Ishikawa (cell line): ENCODE data around the gene NRIP2.

Experiments
- CEBPB ChIP-seq: IDR thresholded peaks from 2 replicates; pipeline ENCODE4 v1.6.1; 2012
- CREB1 ChIP-seq: IDR thresholded peaks from 2 replicates; pipeline ENCODE4 v1.6.1; 2012; ENCODE audit warnings: low read depth
- EGR1 ChIP-seq: IDR thresholded peaks from 2 replicates; pipeline ENCODE4 v1.6.1; 2012
- EP300 ChIP-seq: IDR thresholded peaks from 2 replicates; pipeline ENCODE4 v1.6.1; 2012; ENCODE audit warnings: borderline replicate concordance
- FOXM1 ChIP-seq: IDR thresholded peaks from 2 replicates; pipeline ENCODE4 v1.6.1; 2012; ENCODE audit warnings: low read depth, borderline replicate concordance
- NFIC ChIP-seq: IDR thresholded peaks from 2 replicates; pipeline ENCODE4 v1.6.1; 2012
- TAF1 ChIP-seq: IDR thresholded peaks from 2 replicates; pipeline ENCODE4 v1.6.1; 2012; ENCODE audit warnings: low read depth, mild to moderate bottlenecking
- TEAD4 ChIP-seq: IDR thresholded peaks from 2 replicates; pipeline ENCODE4 v1.6.1; 2012
- YY1 ChIP-seq: IDR thresholded peaks from 2 replicates; pipeline ENCODE4 v1.6.1; 2012; ENCODE audit warnings: low read depth
- TF ChIP-seq, protein P1 (sequence below): IDR thresholded peaks from 2 replicates; pipeline ENCODE4 v1.6.1; 2012; ENCODE audit warnings: low read depth, mild to moderate bottlenecking
- TF ChIP-seq, protein P2 (sequence below): IDR thresholded peaks from 2 replicates; pipeline ENCODE4 v1.6.1; 2012
- TF ChIP-seq, protein P3 (sequence below): IDR thresholded peaks from 2 replicates; pipeline ENCODE4 v1.6.1; 2012

DNA sequence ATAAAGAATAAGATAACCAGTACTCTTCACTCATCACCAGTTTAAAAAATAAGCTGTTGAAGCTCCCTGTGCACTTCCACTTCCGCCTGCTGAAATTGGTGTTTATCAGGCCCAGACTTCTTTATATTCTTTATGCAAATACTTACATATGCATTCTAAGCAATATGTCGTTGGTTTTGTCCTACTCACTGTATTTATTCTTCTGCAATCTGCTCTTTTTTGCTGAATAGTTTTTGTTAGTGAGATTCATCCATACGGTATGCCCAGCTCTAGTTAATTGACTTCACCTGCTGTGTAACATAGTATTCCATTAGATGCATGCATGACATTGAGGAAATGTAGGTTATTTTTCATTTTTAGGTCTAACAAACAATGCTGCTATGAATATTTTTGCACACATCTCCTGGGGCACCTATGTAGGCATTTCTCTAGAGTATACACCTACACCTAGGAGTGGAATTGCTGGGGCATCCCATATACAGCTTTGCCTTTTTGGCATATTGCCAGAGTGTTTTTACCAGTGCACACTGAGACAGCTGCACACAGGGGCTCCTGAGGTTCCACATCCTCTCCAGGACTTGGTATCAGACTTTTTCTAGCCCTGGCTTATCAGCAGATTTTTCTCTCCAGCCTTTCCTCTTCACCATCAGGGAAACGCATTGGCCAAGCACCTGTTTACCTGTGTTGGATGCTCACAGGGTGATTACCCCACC lies 1.0 kb upstream of the NRIP2 start:
- TF ChIP-seq FOXM1 = no peak
- TF ChIP-seq EP300 = no peak
- no peak for TF ChIP-seq TAF1
- no peak for TF ChIP-seq CREB1
- TF ChIP-seq, protein P1, sequence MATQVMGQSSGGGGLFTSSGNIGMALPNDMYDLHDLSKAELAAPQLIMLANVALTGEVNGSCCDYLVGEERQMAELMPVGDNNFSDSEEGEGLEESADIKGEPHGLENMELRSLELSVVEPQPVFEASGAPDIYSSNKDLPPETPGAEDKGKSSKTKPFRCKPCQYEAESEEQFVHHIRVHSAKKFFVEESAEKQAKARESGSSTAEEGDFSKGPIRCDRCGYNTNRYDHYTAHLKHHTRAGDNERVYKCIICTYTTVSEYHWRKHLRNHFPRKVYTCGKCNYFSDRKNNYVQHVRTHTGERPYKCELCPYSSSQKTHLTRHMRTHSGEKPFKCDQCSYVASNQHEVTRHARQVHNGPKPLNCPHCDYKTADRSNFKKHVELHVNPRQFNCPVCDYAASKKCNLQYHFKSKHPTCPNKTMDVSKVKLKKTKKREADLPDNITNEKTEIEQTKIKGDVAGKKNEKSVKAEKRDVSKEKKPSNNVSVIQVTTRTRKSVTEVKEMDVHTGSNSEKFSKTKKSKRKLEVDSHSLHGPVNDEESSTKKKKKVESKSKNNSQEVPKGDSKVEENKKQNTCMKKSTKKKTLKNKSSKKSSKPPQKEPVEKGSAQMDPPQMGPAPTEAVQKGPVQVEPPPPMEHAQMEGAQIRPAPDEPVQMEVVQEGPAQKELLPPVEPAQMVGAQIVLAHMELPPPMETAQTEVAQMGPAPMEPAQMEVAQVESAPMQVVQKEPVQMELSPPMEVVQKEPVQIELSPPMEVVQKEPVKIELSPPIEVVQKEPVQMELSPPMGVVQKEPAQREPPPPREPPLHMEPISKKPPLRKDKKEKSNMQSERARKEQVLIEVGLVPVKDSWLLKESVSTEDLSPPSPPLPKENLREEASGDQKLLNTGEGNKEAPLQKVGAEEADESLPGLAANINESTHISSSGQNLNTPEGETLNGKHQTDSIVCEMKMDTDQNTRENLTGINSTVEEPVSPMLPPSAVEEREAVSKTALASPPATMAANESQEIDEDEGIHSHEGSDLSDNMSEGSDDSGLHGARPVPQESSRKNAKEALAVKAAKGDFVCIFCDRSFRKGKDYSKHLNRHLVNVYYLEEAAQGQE = no peak
- TF ChIP-seq CEBPB = no peak
- no peak for TF ChIP-seq EGR1
- TF ChIP-seq, protein P2, sequence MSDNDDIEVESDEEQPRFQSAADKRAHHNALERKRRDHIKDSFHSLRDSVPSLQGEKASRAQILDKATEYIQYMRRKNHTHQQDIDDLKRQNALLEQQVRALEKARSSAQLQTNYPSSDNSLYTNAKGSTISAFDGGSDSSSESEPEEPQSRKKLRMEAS = no peak
- TF ChIP-seq NFIC = peak; percentile 30; the same call in 1 of the 2 replicates
- TF ChIP-seq TEAD4 = no peak
- TF ChIP-seq, protein P3, sequence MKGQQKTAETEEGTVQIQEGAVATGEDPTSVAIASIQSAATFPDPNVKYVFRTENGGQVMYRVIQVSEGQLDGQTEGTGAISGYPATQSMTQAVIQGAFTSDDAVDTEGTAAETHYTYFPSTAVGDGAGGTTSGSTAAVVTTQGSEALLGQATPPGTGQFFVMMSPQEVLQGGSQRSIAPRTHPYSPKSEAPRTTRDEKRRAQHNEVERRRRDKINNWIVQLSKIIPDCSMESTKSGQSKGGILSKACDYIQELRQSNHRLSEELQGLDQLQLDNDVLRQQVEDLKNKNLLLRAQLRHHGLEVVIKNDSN = no peak
- no peak for TF ChIP-seq YY1
